HL-60 (cell line): ENCODE measurements around the gene PAX5.

Experiments used
- GABPA ChIP-seq: IDR thresholded peaks from 2 replicates; pipeline ENCODE4 v1.6.1; 2012; ENCODE audit warnings: low read depth
- POLR2AphosphoS5 ChIP-seq: IDR thresholded peaks from 2 replicates; pipeline ENCODE4 v1.6.1; 2012; ENCODE audit warnings: low read depth
- SPI1 ChIP-seq: IDR thresholded peaks from 2 replicates; pipeline ENCODE4 v1.6.1; 2012; ENCODE audit warnings: low read depth, mild to moderate bottlenecking, borderline replicate concordance
- TF ChIP-seq, protein P1 (sequence below): IDR thresholded peaks from one replicate; pipeline ENCODE4 v1.5.1; 2011; ENCODE audit warnings: low read length, control low read depth, inconsistent platforms; ENCODE audit not compliant: insufficient read depth
- TF ChIP-seq, protein P2 (sequence below): IDR thresholded peaks from 2 replicates; pipeline ENCODE4 v1.6.1; 2012; ENCODE audit warnings: low read depth; ENCODE audit not compliant: insufficient replicate concordance

DNA sequence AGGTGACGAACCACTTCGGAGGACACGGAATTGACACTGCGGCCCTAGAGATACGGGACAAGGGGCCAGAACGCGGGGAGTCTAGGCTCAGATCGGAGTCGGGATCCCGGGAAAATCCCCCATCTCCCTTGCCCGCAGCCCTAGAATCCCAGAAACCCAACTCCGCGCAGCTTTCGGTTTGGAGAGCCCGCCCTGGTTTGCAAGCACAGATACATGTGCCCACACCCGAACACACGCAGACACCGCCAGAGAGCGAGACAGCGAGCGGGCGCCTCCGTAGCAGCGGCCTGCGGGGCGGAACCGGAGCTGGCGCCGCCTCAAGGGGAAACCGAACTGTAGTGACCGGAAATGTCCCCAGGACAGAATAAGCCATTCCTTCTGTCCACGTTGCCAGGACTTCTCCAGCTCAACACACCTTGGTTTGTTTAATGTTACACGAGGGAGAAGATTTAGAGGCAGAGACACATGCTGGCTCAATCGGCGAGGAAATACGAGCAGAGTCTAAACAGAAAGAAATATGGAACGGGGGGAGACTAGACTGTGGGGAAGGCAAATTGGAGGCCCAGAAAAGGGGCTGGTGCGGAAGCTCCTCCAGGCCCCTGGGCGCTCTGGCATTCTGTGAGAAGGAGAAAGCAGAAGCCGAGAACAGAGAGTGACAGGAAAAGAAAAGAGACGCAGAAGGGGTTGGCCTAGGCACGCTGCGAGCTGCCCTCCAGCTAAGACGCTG lies 2.9 kb upstream of the PAX5 start:
- TF ChIP-seq POLR2AphosphoS5 = no peak
- TF ChIP-seq, protein P1, sequence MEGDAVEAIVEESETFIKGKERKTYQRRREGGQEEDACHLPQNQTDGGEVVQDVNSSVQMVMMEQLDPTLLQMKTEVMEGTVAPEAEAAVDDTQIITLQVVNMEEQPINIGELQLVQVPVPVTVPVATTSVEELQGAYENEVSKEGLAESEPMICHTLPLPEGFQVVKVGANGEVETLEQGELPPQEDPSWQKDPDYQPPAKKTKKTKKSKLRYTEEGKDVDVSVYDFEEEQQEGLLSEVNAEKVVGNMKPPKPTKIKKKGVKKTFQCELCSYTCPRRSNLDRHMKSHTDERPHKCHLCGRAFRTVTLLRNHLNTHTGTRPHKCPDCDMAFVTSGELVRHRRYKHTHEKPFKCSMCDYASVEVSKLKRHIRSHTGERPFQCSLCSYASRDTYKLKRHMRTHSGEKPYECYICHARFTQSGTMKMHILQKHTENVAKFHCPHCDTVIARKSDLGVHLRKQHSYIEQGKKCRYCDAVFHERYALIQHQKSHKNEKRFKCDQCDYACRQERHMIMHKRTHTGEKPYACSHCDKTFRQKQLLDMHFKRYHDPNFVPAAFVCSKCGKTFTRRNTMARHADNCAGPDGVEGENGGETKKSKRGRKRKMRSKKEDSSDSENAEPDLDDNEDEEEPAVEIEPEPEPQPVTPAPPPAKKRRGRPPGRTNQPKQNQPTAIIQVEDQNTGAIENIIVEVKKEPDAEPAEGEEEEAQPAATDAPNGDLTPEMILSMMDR = no peak
- TF ChIP-seq GABPA = no peak
- TF ChIP-seq, protein P2, sequence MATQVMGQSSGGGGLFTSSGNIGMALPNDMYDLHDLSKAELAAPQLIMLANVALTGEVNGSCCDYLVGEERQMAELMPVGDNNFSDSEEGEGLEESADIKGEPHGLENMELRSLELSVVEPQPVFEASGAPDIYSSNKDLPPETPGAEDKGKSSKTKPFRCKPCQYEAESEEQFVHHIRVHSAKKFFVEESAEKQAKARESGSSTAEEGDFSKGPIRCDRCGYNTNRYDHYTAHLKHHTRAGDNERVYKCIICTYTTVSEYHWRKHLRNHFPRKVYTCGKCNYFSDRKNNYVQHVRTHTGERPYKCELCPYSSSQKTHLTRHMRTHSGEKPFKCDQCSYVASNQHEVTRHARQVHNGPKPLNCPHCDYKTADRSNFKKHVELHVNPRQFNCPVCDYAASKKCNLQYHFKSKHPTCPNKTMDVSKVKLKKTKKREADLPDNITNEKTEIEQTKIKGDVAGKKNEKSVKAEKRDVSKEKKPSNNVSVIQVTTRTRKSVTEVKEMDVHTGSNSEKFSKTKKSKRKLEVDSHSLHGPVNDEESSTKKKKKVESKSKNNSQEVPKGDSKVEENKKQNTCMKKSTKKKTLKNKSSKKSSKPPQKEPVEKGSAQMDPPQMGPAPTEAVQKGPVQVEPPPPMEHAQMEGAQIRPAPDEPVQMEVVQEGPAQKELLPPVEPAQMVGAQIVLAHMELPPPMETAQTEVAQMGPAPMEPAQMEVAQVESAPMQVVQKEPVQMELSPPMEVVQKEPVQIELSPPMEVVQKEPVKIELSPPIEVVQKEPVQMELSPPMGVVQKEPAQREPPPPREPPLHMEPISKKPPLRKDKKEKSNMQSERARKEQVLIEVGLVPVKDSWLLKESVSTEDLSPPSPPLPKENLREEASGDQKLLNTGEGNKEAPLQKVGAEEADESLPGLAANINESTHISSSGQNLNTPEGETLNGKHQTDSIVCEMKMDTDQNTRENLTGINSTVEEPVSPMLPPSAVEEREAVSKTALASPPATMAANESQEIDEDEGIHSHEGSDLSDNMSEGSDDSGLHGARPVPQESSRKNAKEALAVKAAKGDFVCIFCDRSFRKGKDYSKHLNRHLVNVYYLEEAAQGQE = no peak
- 0 out of 2 replicates have a peak, but pooled peaks have one; percentile 21 for TF ChIP-seq SPI1
